CD4-positive, CD25-positive, alpha-beta regulatory T cell (primary cell): ENCODE data around the gene ABCD1. TPM values are rescaled to one million over a fixed set of nuclear protein-coding genes. Genes with fewer than 3 reads are reported as not detected.

ENCODE experiments used
- ATAC-seq, 2 donors: fragments of 150-1000 bp; cut with Tn5 transposase; one replicate each; pipeline ENCODE4 v1.10.0; 2021; ENCODE audit warnings: low read depth in 2 of 2, moderate number of reproducible peaks in 2 of 2, moderate library complexity in 1 of 2
- DNase-seq, 3 donors: peaks; one replicate each; pipeline versions ENCODE4 v3.0.0 to v3.0.0-alpha.2; 2012 to 2022; ENCODE audit warnings: mixed read lengths in 1 of 3
- H3K27ac ChIP-seq: one replicate; pipeline ENCODE4 v1.7.0; 2013; ENCODE audit warnings: mild to moderate bottlenecking, low read length; ENCODE audit not compliant: insufficient read depth, poor library complexity, severe bottlenecking
- H3K27me3 ChIP-seq: one replicate; pipeline ENCODE4 v1.7.0; 2013; ENCODE audit warnings: low read length; ENCODE audit not compliant: control insufficient read depth, insufficient read depth
- H3K36me3 ChIP-seq: one replicate; pipeline ENCODE4 v1.7.0; 2013; ENCODE audit warnings: mild to moderate bottlenecking, low read length, moderate library complexity; ENCODE audit not compliant: control insufficient read depth, insufficient read depth
- H3K4me1 ChIP-seq: 2 replicates; pipeline ENCODE4 v1.7.0; 2013; ENCODE audit warnings: mild to moderate bottlenecking, low read length; ENCODE audit not compliant: insufficient read depth, control insufficient read depth, poor library complexity, severe bottlenecking
- H3K4me3 ChIP-seq: one replicate; pipeline ENCODE4 v1.7.0; 2013; ENCODE audit warnings: low read depth, mild to moderate bottlenecking, low read length, moderate library complexity
- H3K9me3 ChIP-seq, 2 experiments: 1 replicate in 1 of 2; 2 replicates in 1 of 2; pipeline ENCODE4 v1.7.0; 2013; ENCODE audit warnings: low read length in 2 of 2, mild to moderate bottlenecking in 1 of 2, moderate library complexity in 1 of 2; ENCODE audit not compliant: control insufficient read depth in 2 of 2
- H3K27ac Mint-ChIP-seq, 3 donors: one replicate each; pipeline ENCODE4 v1.8.0; 2020 to 2022; ENCODE audit warnings: mild to moderate bottlenecking in 3 of 3, mixed read lengths in 3 of 3, moderate library complexity in 2 of 3
- H3K27me3 Mint-ChIP-seq: one replicate; pipeline ENCODE4 v1.8.0; 2022; ENCODE audit warnings: mild to moderate bottlenecking, mixed read lengths
- H3K36me3 Mint-ChIP-seq: one replicate; pipeline ENCODE4 v1.8.0; 2020; ENCODE audit warnings: mixed read lengths
- H3K4me1 Mint-ChIP-seq, 4 donors: one replicate each; pipeline ENCODE4 v1.8.0; 2020 to 2022; ENCODE audit warnings: mixed read lengths in 4 of 4, mild to moderate bottlenecking in 1 of 4
- H3K4me3 Mint-ChIP-seq, 4 donors: one replicate each; pipeline ENCODE4 v1.8.0; 2020 to 2022; ENCODE audit warnings: mild to moderate bottlenecking in 4 of 4, mixed read lengths in 4 of 4, moderate library complexity in 3 of 4
- H3K9me3 Mint-ChIP-seq, 7 donors: one replicate each; pipeline ENCODE4 v1.8.0; 2020 to 2022; ENCODE audit warnings: mixed read lengths in 7 of 7, mild to moderate bottlenecking in 3 of 7, moderate library complexity in 2 of 7
- polyA plus RNA-seq, 4 donors: library from polyadenylated mRNA; unstranded; fragments of 300-500 nt; fragmentation: Illumina TruSeq; gene quantifications; one replicate each; pipeline ENCODE4 v1.2.3, GENCODE V29; 2021
- total RNA-seq: library from RNA; stranded (reverse); gene quantifications from one replicate; pipeline ENCODE4 v1.2.3, GENCODE V29; 2022

The ABCD1 gene
- total and polyA plus RNA-seq, 5 donors from 2014 or later: 1.1 to 7.5 (median 1.7) TPM

- no peak overlapping the region for H3K27ac Mint-ChIP-seq
- H3K27me3 Mint-ChIP-seq: no peaks in the 10 kb centered on the region
- H3K36me3 Mint-ChIP-seq: peaks cover 15% of the 10 kb centered on the region
- H3K4me3 ChIP-seq: no peak overlapping the region
- ATAC-seq: no peak
- no peaks in the 10 kb centered on the region for H3K27me3 ChIP-seq
- H3K9me3 ChIP-seq: no peaks in the 10 kb centered on the region
- DNase-seq: no peak
- peaks cover 0 to 3% (median 0%) of the 10 kb centered on the region in 7 donors for H3K9me3 Mint-ChIP-seq
- peaks cover 5 to 17% (median 13%) of the 10 kb centered on the region in 4 donors for H3K4me1 Mint-ChIP-seq
- no peaks in the 10 kb centered on the region for H3K4me1 ChIP-seq
- H3K4me3 Mint-ChIP-seq: peak overlapping the region in 1 of 4 donors; percentile 41
- H3K27ac ChIP-seq: no peak overlapping the region
- H3K36me3 ChIP-seq: no peaks in the 10 kb centered on the region
These were observed 10.2 kb downstream of the ABCD1 start for GRCh38 chrX:153734871-153735270.

GRCh38 chrX:153735274-153735673 is 10.6 kb downstream of the ABCD1 start:
- H3K4me3 ChIP-seq: no peak overlapping the region
- peaks cover 0 to 3% (median 0%) of the 10 kb centered on the region in 7 donors for H3K9me3 Mint-ChIP-seq
- H3K27me3 Mint-ChIP-seq: no peaks in the 10 kb centered on the region
- H3K4me1 ChIP-seq: peaks cover 2% of the 10 kb centered on the region
- H3K27ac Mint-ChIP-seq: no peak overlapping the region
- ATAC-seq (peak; percentile 37 to 53), DNase-seq (peak in 1 of 3 donors; percentile 48)
- peaks cover 5 to 19% (median 14%) of the 10 kb centered on the region in 4 donors for H3K4me1 Mint-ChIP-seq
- H3K36me3 ChIP-seq: no peaks in the 10 kb centered on the region
- H3K9me3 ChIP-seq: no peaks in the 10 kb centered on the region
- peaks cover 15% of the 10 kb centered on the region for H3K36me3 Mint-ChIP-seq
- no peak overlapping the region for H3K27ac ChIP-seq
- H3K4me3 Mint-ChIP-seq: peak overlapping the region in 1 of 4 donors; percentile 41
- no peaks in the 10 kb centered on the region for H3K27me3 ChIP-seq

GRCh38 chrX:153736071-153736820 is 11.6 kb downstream of the ABCD1 start:
- Mint-ChIP-seq H3K27me3 (no peaks in the 10 kb centered on the region), H3K27ac (no peak overlapping the region), H3K4me3 (no peak overlapping the region), H3K9me3 (peaks cover 0 to 3% (median 0%) of the 10 kb centered on the region in 7 donors), H3K36me3 (peaks cover 15% of the 10 kb centered on the region), H3K4me1 (peaks cover 5 to 24% (median 9%) of the 10 kb centered on the region in 4 donors)
- Histone ChIP-seq H3K36me3 (no peaks in the 10 kb centered on the region), H3K4me1 (peaks cover 8% of the 10 kb centered on the region), H3K9me3 (no peaks in the 10 kb centered on the region), H3K27me3 (no peaks in the 10 kb centered on the region), H3K27ac (no peak overlapping the region), H3K4me3 (no peak overlapping the region)
- ATAC-seq: no peak
- DNase-seq: no peak

DNA sequence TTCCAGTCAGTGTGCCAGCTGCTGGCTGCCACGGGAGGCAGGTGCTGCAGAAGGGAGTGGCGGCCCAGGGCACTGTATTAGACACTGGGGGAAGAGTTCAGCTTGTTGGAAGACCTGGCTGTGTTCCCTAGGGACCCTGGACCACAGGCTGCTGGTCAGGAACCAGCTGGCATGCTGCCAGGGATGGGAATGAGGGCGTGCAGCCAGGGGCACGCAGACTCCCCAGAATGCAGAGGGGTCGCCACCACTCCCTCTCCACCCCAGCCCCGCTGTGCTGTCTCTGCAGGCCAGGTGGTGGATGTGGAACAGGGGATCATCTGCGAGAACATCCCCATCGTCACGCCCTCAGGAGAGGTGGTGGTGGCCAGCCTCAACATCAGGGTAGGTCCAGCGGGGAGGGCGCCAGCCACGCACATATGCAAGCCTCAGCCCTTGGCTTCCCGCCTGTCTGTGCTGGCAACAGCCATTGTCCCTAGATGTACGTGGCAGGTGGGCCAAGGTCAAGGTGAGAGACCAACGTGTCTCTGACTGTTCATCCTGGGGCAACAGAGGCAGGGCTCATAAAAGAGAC is 12.3 kb downstream of the ABCD1 start:
- ATAC-seq (no peak), DNase-seq (no peak)
- no peak overlapping the region for H3K4me3 Mint-ChIP-seq
- no peak overlapping the region for H3K4me3 ChIP-seq
- peaks cover 0 to under 1% (median 0%) of the 10 kb centered on the region in 7 donors for H3K9me3 Mint-ChIP-seq
- no peaks in the 10 kb centered on the region for H3K36me3 ChIP-seq
- no peaks in the 10 kb centered on the region for H3K27me3 ChIP-seq
- no peaks in the 10 kb centered on the region for H3K9me3 ChIP-seq
- peaks cover under 1 to 23% (median 7%) of the 10 kb centered on the region in 4 donors for H3K4me1 Mint-ChIP-seq
- no peaks in the 10 kb centered on the region for H3K27me3 Mint-ChIP-seq
- H3K27ac Mint-ChIP-seq: no peak overlapping the region
- peaks cover 8% of the 10 kb centered on the region for H3K4me1 ChIP-seq
- H3K27ac ChIP-seq: no peak overlapping the region
- peaks cover 8% of the 10 kb centered on the region for H3K36me3 Mint-ChIP-seq

DNA sequence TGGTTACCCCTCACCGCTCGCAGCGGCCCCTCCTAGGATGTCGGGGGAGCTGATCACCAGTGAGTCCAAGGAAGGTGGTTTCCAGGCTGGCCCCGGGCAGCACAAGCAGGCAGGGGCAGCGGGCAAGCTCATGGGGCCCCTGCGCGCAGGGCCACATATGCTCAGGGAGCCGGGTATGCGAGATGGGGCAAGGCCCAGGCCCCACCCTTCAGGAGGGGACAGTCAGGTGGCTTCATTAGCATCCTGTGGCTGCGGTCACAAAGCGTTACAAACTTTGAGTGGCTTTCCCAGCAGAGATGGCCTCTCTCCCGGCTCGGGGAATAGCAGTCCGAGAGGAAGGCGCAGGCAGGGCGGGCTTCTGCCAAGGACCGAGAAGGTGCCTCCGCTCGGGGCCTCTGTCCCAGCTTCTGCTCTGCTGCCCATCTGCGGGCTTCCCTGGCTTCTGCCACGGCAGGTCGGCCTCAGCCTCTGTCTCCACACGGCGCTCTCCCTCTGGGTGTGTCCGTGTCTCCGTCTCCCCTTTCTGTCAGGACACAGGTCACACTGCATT is 13.5 kb downstream of the ABCD1 start:
- DNase-seq (no peak), ATAC-seq (no peak)
- no peak overlapping the region for H3K4me3 ChIP-seq
- H3K36me3 Mint-ChIP-seq: peaks cover 5% of the 10 kb centered on the region
- no peaks in the 10 kb centered on the region for H3K36me3 ChIP-seq
- no peak overlapping the region for H3K27ac Mint-ChIP-seq
- no peaks in the 10 kb centered on the region for H3K27me3 Mint-ChIP-seq
- no peak overlapping the region for H3K27ac ChIP-seq
- peaks cover 0 to 23% (median 7%) of the 10 kb centered on the region in 4 donors for H3K4me1 Mint-ChIP-seq
- peaks cover 8% of the 10 kb centered on the region for H3K4me1 ChIP-seq
- H3K9me3 Mint-ChIP-seq: no peaks in the 10 kb centered on the region
- H3K4me3 Mint-ChIP-seq: no peak overlapping the region
- H3K27me3 ChIP-seq: no peaks in the 10 kb centered on the region
- no peaks in the 10 kb centered on the region for H3K9me3 ChIP-seq

DNA sequence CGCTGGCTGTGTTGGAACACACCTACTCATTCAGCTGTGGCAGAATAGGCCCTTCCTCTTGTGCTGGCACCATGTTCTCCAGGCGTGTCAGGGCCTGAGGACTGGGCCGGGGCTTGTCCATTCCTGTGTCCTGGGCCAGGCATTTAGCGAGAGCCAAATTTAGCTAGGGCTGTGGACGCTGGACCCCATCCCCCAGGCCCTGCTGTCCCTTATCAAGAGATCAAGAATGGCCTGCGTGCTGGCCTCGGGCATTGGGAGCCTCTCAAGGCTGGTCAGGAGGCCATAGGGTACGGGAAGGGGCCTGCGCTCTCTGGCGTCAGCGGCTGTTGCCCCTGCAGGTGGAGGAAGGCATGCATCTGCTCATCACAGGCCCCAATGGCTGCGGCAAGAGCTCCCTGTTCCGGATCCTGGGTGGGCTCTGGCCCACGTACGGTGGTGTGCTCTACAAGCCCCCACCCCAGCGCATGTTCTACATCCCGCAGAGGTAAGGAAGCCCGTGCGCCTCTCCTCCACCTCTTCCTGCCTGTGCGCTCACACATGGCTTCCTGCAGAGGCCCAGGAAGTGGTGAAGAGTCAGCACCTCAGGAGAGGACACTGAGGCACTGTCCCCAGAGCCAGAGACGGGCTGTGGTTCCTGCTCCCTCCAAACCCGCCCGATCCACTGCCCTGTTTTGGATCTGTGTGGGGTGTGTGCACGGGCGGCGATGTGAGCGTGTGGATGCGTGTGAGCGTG is 15.3 kb downstream of the ABCD1 start:
- Histone ChIP-seq H3K27me3 (no peaks in the 10 kb centered on the region), H3K9me3 (no peaks in the 10 kb centered on the region), H3K4me1 (peaks cover 11% of the 10 kb centered on the region), H3K36me3 (no peaks in the 10 kb centered on the region), H3K4me3 (no peak overlapping the region), H3K27ac (no peak overlapping the region)
- Mint-ChIP-seq H3K27me3 (no peaks in the 10 kb centered on the region), H3K4me1 (peaks cover 0 to 25% (median 7%) of the 10 kb centered on the region in 4 donors), H3K9me3 (no peaks in the 10 kb centered on the region), H3K4me3 (peak overlapping the region in 2 of 4 donors; percentile 35 to 47), H3K36me3 (peaks cover 5% of the 10 kb centered on the region), H3K27ac (no peak overlapping the region)
- DNase-seq (peak in 1 of 3 donors; percentile 66), ATAC-seq (peak; percentile 59 to 61)

- H3K4me1 ChIP-seq: peaks cover 11% of the 10 kb centered on the region
- no peak overlapping the region for H3K27ac Mint-ChIP-seq
- no peaks in the 10 kb centered on the region for H3K36me3 Mint-ChIP-seq
- no peak overlapping the region for H3K27ac ChIP-seq
- H3K36me3 ChIP-seq: no peaks in the 10 kb centered on the region
- no peaks in the 10 kb centered on the region for H3K9me3 Mint-ChIP-seq
- no peaks in the 10 kb centered on the region for H3K27me3 Mint-ChIP-seq
- H3K4me1 Mint-ChIP-seq: peaks cover 0 to 19% (median under 1%) of the 10 kb centered on the region in 4 donors
- no peak for ATAC-seq
- DNase-seq: no peak
- no peaks in the 10 kb centered on the region for H3K27me3 ChIP-seq
- no peaks in the 10 kb centered on the region for H3K9me3 ChIP-seq
- H3K4me3 Mint-ChIP-seq: no peak overlapping the region
- H3K4me3 ChIP-seq: no peak overlapping the region
These were observed 16.1 kb downstream of the ABCD1 start for GRCh38 chrX:153740631-153741222.
